NCI-H1694 treated with DMSO at 0.1 percent for 48 hours (cell line): ENCODE measurements around the gene LY6G5C.

Source experiments
- DNase-seq: peaks from one replicate; lab custom pipeline; 2025; lab: John Stamatoyannopoulos, UW

LY6G5C gene

GRCh38 chr6:31680226-31681134 is at the start of gene LY6G5C:
Gene LY6G5C (minus strand): TSS chr6:31681067. CDS start chr6:31680373, 694 bp downstream.
- peak; percentile 61 for DNase-seq

DNA sequence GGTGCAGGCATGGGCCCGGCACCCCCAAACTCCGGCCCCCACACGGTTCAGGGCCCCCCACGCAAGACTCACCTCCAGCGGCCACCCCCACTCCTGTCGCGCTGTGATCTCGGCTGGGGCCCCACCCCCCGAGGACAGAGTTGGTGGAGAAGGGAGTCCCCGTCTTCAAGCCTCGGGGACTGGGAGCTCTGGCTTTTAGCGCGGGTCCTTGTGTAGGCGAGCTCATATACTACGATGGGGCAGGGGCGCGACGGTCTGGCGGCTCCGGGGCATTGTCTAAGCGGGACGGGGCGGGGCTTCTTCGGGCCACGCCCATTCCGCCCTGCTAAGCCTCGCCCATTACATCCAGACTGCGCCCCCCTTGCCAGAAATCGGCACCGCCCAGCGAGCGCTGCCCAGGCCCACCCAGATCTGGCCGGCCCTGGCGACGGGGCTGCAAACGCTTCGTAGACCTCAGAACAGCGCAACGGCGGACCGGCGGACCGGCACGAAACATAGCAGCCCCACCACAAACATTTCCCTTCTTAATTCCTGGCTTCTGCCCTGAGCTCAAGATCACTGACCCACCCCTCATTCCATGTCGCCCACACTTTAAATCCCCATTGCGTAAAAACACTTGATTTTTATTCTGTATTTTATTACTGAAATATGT is 49.2 kb upstream of the LY6G5C start:
- DNase-seq, result no peak

GRCh38 chr6:31729515-31729978 is 48.7 kb upstream of the LY6G5C start:
- peak; percentile 35 for DNase-seq

GRCh38 chr6:31728767-31729514 is 48.1 kb upstream of the LY6G5C start, which contains the start of gene DDAH2:
Gene DDAH2 (minus strand): TSS chr6:31729299. CDS start chr6:31729161, 138 bp downstream.
- DNase-seq, result no peak

GRCh38 chr6:31727717-31728671 is 47.1 kb upstream of the LY6G5C start:
- DNase-seq, result no peak

DNA sequence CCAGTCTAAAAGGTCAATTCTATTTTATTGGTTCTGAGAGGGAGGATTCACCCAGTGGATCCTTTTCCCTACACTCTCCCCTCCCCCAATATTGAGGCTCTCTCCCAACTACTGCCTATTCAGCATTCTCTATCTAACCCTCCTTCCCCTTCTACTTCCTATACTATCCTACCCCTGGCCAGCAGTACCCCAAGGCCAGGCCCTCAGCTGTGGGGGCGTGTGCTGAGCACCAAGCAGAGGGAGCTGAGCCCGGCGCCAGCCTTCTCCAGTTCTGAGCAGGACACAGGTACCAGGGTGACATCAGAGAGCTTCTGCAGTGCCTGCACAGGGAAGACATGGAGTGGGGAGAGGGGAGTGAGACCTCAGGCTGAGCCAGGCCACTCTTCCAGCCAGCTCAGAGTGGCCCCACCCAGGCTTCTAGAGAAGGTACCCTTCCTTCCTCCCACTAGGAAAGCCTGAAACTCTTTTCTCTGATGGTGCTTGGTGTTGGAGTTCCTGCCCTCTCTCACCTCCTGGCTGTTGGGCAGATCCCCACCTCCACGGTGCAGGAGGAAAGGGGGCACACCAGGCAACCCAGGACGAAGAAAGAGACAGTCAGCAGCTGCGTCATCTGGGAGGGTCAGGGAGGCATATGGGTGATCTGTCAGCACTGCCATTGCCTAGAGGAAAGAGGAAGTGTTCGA is 46.3 kb upstream of the LY6G5C start:
- no peak for DNase-seq

DNA sequence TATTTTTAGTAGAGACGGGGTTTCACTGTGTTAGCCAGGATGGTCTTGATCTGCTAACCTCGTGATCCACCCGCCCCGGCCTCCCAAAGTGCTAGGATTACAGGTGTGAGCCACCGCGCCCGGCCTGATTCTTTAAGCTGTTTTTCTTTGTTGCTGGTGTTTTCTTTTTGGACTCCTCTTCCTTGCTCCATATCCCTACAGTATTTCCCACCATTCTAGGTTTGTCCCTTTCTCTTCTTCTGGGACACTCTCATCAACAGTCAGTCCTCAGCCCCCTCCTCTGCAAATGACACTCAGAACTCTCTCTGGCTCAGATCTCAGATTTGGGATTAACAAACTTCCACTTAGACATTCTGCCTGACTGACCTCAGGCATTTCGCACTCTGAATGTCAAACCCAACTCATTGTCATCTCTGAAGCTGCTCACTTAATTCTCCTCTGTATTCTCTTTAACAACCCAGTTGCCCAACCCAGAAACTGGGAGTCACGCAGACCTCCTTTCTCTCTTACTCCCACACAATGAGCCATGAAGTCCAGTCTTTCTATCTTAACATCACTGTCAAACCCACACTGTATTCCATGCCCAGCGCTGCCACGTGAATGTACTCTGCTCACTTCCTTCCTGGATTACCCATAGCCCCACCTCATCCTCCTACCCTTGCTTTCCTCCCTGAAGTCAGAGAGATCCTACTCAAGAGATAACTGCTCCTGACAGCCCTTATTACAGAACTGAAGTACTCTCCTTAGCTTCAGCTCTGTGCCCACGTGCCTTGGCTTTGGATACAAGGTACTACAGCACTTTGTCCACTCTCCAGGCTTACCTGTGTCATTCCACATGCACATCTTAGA is 44.9 kb upstream of the LY6G5C start:
- DNase-seq, result no peak

DNA sequence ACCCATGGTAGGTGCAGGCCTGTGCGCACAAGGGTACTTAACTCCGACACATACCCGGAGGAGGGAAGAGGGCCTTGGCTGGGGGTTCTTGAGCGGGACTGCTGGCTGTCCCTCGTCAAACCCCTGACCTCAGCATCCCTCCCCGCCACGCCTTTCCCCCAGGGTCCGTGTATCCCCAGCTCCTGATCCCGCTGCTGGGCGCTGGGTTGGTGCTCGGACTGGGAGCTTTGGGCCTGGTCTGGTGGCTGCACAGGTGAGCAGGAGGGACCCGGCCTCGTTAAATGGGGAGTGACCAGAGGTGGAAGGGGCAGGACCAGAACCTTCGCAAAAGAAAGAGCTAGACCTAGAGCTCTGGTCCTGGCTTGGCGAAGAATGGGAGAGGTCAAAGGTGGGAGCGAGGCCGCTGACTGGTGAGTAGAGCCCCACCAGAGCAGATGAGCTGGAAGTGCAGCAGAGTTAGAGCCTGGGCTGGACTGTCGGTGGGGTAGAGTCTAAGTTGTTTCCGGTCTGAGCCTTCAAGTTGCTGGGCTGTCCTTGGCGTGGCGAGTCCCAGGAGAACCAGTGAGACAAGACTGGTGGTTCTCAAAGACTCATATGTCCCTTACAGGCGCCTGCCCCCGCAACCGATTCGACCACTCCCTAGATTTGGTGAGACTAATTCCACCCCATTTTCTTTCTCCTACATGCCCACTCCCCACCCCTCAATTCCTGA is 43.3 kb upstream of the LY6G5C start:
- DNase-seq, result no peak

- no peak for DNase-seq
Observed at GRCh38 chr6:31723245-31723979, 42.5 kb upstream of the LY6G5C start, which contains the start of gene MPIG6B. Gene MPIG6B (plus strand): TSS chr6:31723373. CDS start chr6:31723384, 11 bp downstream.

DNA sequence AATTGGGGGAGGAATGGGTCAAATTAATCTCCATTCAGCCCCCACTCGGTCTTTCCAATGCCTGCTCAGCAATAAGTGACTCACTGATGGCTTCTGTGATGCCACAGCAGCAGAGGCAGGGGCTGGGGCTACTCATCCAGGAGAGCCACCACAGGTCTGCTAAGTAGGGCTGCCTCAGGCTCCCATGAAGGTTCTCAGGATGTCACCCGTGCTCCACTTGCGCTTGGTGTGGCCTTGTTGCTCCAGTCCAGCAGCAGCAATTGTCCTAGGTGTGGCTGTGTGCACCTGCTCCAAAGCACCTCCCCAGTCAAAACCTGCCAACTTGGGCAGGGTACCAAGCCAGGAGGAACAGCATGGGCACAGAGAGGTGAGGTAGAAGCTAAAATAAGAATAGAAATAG is 41.3 kb upstream of the LY6G5C start:
- DNase-seq, result no peak

DNA sequence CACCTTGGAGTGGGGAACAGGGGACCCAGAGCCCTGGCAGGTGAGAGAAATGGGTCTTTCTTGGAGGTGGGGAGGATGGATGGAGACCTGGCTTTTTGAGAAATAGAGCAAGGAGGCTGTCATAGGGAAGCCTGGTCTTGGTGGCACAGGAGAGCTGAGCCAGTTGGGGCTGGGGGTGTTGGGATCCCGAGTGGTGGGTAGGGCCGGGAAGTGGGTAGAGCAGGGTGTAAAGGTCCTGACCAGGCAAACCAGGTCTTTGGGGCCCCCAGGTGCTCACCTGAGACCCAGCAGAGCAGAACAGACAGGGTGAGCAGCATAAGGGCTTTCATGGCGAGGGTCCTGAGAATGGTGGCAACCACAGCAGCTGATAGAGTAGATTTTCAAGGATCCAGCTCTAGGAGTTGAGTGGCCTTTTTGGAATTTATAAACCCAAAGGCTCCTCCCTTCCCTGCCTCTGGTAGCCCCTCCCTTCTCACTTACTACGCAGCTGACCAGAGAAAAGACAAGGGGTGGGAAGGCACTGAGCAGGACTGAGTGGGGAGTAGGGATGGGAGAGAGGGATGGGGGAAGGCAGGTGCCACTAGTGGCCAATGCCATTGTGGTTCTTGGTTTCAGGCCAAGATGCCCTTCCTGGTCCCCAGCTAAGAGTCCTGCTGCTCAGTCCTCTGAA is 40.6 kb upstream of the LY6G5C start, which contains the start of gene LY6G6C:
Gene LY6G6C, minus strand, starts transcription at position 396 of the 670 bp plus-strand sequence. Its CDS starts 67 bp downstream, at position 329.
- no peak for DNase-seq

GRCh38 chr6:31720196-31720770 is 39.4 kb upstream of the LY6G5C start:
- no peak for DNase-seq

- no peak for DNase-seq
Observed at GRCh38 chr6:31719001-31719400, 38.1 kb upstream of the LY6G5C start.

GRCh38 chr6:31718265-31718664 is 37.4 kb upstream of the LY6G5C start:
- DNase-seq, result no peak

DNA sequence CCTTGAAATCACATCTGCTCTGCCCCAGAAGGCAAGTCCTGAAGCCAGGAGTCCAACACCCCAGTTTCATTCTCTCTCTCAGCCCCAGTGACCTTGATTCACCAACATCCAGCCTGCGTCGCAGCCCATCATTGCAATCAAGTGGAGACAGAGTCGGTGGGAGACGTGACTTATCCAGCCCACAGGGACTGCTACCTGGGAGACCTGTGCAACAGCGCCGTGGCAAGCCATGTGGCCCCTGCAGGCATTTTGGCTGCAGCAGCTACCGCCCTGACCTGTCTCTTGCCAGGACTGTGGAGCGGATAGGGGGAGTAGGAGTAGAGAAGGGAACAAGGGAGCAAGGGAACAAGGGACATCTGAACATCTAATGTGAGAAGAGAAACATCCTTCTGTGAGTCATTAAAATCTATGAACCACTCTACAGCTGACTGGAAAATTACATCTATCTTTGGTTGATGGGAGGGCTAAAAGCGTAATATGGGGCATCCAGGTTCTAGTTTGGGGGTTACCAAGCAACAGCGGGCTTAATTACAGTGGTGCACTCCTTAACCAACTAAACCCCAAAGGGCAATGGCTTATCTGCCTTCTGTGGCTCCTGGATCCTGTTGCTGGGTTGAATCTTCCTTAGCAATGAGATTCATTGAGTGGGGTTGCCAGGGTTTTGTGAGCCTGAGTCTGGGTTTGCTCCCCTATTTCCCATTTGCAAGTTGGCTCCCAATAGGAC is 36.8 kb upstream of the LY6G5C start:
- DNase-seq, result no peak
